Spleen (tissue), 7 donors: ENCODE measurements around the gene CSNK2B.

ENCODE experiments used
- CTCF ChIP-seq, 11 experiments: fragments of 200-600 bp in 7 of 11; fragments of 450-650 bp in 4 of 11; sonication (generic) in 4 of 11; IDR thresholded peaks in 8 of 11; conservative IDR thresholded peaks in 3 of 11; 1 replicate in 7 of 11; 2 replicates in 4 of 11; pipeline versions ENCODE4 v1.4.0 to v1.8.0; 2016 to 2021; ENCODE audit warnings: antibody characterized with exemption in 11 of 11, inconsistent platforms in 4 of 11, mild to moderate bottlenecking in 1 of 11
- POLR2A ChIP-seq, 3 donors: fragments of 450-650 bp; IDR thresholded peaks; one replicate each; pipeline ENCODE4 v1.5.1; 2017; ENCODE audit warnings: antibody characterized with exemption in 3 of 3, mild to moderate bottlenecking in 1 of 3
- POLR2AphosphoS5 ChIP-seq, 3 donors: sonication (generic); formaldehyde crosslinking; IDR thresholded peaks; one replicate each; pipeline ENCODE4 v1.5.1; 2017; ENCODE audit warnings: antibody characterized with exemption in 3 of 3
- donor health status: DM: no; HTN: no; CAD: no; lungs with moderate emphysema.
- donor health status: DM: no; HTN: no; CAD: no.
- donor health status: DM: no; HTN: no; CAD: no.

GRCh38 chr6:31642798-31643570, 22.9 kb upstream of the CSNK2B start:
- no peak for TF ChIP-seq CTCF (IDR thresholded peaks at IDR 0.05 in 8 of 11, conservative IDR thresholded peaks at IDR 0.05 in 3 of 11)
- no peak for TF ChIP-seq POLR2A (IDR thresholded peaks at IDR 0.05)
- no peak for TF ChIP-seq POLR2AphosphoS5 (IDR thresholded peaks at IDR 0.05)
